Mucosa of descending colon (tissue), 3 donors: Measurements from ENCODE around the gene HVCN1. TPM values are rescaled to one million over a fixed set of nuclear protein-coding genes. Genes with fewer than 3 reads are reported as not detected.
A peak's percentile ranks its signal among the peaks of the same experiment; 100 is the strongest.
"Not testable (repeated sequence)": the region's sequence is repeated elsewhere in the genome, so short reads cannot be mapped to it uniquely, and the experiment has no call there.

Source experiments
- ATAC-seq: fragments of 200-7000 bp; cut with Tn5 transposase; one replicate; pipeline ENCODE4 v1.9.1; 2020; ENCODE audit warnings: mild to moderate bottlenecking, moderate library complexity
- DNase-seq, 3 donors: peaks; one replicate each; pipeline ENCODE4 v3.0.0-alpha.2; 2020
- H3K36me3 ChIP-seq: fragments of 200-600 bp; one replicate; pipeline ENCODE4 v1.8.0; 2021; ENCODE audit warnings: low read depth, mild to moderate bottlenecking
- H3K4me1 ChIP-seq: fragments of 200-600 bp; one replicate; pipeline ENCODE4 v1.8.0; 2021; ENCODE audit warnings: low read depth, mild to moderate bottlenecking
- H3K4me3 ChIP-seq: fragments of 200-600 bp; one replicate; pipeline ENCODE4 v1.8.0; 2021; ENCODE audit warnings: mild to moderate bottlenecking
- H3K9me3 ChIP-seq: fragments of 200-600 bp; one replicate; pipeline ENCODE4 v1.8.0; 2021; ENCODE audit warnings: mild to moderate bottlenecking
- intact Hi-C, 2 donors: fragments of 100-400 bp; cut with DNase I in 1 of 2; cut with micrococcal nuclease in 1 of 2; formaldehyde crosslinking; loops; one replicate each; pipeline versions ENCODE4 v1.11.0 to v1.11.1; 2022; cut with DNase I, micrococcal nuclease
- total RNA-seq, 3 donors: library from RNA; stranded (reverse); fragmentation: NEBNext Ultra II Directional in 2 of 3; extraction: Animal tissue kit (Norgen Biotek cat#: 25700) in 2 of 3; gene quantifications; one replicate each; pipeline versions ENCODE4 v1.2.1 to v1.2.4, GENCODE V29; 2021 to 2023
- TF ChIP-seq, protein P1 (sequence below): fragments of 200-600 bp; IDR thresholded peaks from one replicate; pipeline ENCODE4 v1.8.0; 2022; ENCODE audit warnings: antibody characterized with exemption, mild to moderate bottlenecking
- donor health status: DM: no; HTN: no; CAD: no; lungs with moderate emphysema.
- donor health status: DM: no; HTN: no; CAD: no.
- donor health status: DM: no; HTN: yes; CAD: no.

Gene HVCN1
- total RNA-seq, 3 donors from 2014 or later, result 1.6 to 5.6 (median 3.5) TPM

- H3K36me3 ChIP-seq, result no peaks in the 10 kb centered on the region
- intact Hi-C loops, result no loop called here
- peak; percentile 71 for ATAC-seq
- H3K4me1 ChIP-seq, result no peaks in the 10 kb centered on the region
- TF ChIP-seq, protein P1, sequence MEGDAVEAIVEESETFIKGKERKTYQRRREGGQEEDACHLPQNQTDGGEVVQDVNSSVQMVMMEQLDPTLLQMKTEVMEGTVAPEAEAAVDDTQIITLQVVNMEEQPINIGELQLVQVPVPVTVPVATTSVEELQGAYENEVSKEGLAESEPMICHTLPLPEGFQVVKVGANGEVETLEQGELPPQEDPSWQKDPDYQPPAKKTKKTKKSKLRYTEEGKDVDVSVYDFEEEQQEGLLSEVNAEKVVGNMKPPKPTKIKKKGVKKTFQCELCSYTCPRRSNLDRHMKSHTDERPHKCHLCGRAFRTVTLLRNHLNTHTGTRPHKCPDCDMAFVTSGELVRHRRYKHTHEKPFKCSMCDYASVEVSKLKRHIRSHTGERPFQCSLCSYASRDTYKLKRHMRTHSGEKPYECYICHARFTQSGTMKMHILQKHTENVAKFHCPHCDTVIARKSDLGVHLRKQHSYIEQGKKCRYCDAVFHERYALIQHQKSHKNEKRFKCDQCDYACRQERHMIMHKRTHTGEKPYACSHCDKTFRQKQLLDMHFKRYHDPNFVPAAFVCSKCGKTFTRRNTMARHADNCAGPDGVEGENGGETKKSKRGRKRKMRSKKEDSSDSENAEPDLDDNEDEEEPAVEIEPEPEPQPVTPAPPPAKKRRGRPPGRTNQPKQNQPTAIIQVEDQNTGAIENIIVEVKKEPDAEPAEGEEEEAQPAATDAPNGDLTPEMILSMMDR, result no peak
- peak; percentile 30 to 74 (median 41) for DNase-seq
- H3K4me3 ChIP-seq, result no peak overlapping the region
- peaks cover 9% of the 10 kb centered on the region for H3K9me3 ChIP-seq
These were observed 27.5 kb downstream of the HVCN1 start for GRCh38 chr12:110661337-110661972.

GRCh38 chr12:110658878-110659277 lies 30.0 kb downstream of the HVCN1 start:
- intact Hi-C loops, result no loop called here
- DNase-seq (no peak), ATAC-seq (no peak)
- Histone ChIP-seq H3K4me3 (no peak overlapping the region), H3K9me3 (no peaks in the 10 kb centered on the region), H3K4me1 (no peaks in the 10 kb centered on the region), H3K36me3 (no peaks in the 10 kb centered on the region)
- TF ChIP-seq, protein P1, result no peak

- Histone ChIP-seq H3K4me3 (no peak overlapping the region), H3K36me3 (no peaks in the 10 kb centered on the region), H3K4me1 (no peaks in the 10 kb centered on the region), H3K9me3 (no peaks in the 10 kb centered on the region)
- ATAC-seq, result no peak
- intact Hi-C loops, result no loop called here
- no peak for DNase-seq
- TF ChIP-seq, protein P1, result no peak
These were observed 30.7 kb downstream of the HVCN1 start for GRCh38 chr12:110658242-110658641.

- TF ChIP-seq, protein P1, result no peak
- Histone ChIP-seq H3K4me1 (no peaks in the 10 kb centered on the region), H3K4me3 (no peak overlapping the region), H3K36me3 (no peaks in the 10 kb centered on the region), H3K9me3 (no peaks in the 10 kb centered on the region)
- ATAC-seq, result no peak
- intact Hi-C loops, result no loop called here
- no peak for DNase-seq
These were observed 31.2 kb downstream of the HVCN1 start for GRCh38 chr12:110657747-110658146.

DNA sequence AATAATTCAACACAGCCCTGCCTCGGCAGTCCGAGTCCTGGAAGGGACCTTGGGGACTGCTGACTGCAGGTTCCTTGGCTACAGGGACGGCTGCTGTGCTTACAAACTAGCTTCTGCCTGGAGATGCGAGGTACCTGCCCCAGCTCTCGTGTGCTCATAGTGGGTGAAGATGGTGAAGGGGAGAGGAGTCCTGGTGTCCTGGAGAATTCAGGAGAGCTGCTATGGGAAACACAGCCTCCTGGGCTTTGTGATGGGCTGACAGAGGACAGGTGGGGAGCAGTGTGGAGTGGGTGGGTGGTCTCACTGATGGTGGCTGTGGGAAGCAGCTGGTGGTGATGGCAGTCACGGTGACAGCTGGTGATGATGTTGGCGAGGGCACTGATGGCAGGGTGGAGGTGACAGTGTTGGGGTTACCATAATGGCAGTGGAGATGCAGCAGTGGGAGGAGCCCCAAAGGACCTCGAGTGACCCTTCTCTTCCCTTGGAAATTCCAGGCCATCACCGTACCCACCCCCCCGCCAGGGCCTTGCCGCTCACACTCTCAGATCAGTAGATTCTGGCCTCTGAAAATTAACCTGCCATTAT lies 32.8 kb downstream of the HVCN1 start:
- intact Hi-C loops, result no loop called here
- no peak for DNase-seq
- ATAC-seq, result no peak
- H3K9me3 ChIP-seq, result no peaks in the 10 kb centered on the region
- H3K36me3 ChIP-seq, result no peaks in the 10 kb centered on the region
- H3K4me1 ChIP-seq, result no peaks in the 10 kb centered on the region
- no peak overlapping the region for H3K4me3 ChIP-seq
- TF ChIP-seq, protein P1, result no peak

- intact Hi-C loops, DNase-seq, H3K4me3 ChIP-seq, H3K9me3 ChIP-seq, ATAC-seq, H3K4me1 ChIP-seq, H3K36me3 ChIP-seq: not testable (repeated sequence)
These were observed 34.7 kb downstream of the HVCN1 start for GRCh38 chr12:110654238-110654637.
